ENCODE data around the gene CXCR1. TPM values are rescaled to one million over a fixed set of nuclear protein-coding genes. Genes with fewer than 3 reads are reported as not detected.

Gene CXCR1
- total and polyA plus RNA-seq, 9 of the 15 experiments (the other 6 are each of a cell fraction or from before 2014, with no cell fraction given), result not detected

DNA sequence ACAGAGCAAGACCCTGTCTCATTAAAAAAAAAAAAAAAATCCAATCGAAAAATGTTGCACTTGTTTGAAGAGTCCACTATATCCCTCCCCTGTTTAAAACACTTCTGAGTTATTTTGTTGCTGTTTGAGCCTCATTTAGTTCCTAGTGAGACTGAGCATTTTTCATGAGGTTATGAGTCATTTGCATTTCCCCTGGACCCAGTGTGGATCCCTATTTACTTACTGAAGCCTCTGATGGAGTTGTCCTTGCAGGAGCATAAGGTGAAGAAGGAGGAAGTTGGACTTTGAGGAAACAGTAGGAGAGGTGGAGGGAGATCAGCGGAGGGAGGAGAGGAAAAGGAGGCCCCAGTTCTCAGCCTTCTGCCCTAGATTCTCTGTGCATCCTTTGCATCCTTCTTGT is 5.1 kb downstream of the CXCR1 start (continued):
- TF ChIP-seq, protein P1, sequence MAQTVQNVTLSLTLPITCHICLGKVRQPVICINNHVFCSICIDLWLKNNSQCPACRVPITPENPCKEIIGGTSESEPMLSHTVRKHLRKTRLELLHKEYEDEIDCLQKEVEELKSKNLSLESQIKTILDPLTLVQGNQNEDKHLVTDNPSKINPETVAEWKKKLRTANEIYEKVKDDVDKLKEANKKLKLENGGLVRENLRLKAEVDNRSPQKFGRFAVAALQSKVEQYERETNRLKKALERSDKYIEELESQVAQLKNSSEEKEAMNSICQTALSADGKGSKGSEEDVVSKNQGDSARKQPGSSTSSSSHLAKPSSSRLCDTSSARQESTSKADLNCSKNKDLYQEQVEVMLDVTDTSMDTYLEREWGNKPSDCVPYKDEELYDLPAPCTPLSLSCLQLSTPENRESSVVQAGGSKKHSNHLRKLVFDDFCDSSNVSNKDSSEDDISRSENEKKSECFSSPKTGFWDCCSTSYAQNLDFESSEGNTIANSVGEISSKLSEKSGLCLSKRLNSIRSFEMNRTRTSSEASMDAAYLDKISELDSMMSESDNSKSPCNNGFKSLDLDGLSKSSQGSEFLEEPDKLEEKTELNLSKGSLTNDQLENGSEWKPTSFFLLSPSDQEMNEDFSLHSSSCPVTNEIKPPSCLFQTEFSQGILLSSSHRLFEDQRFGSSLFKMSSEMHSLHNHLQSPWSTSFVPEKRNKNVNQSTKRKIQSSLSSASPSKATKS (CRISPR knock-in tag; IDR thresholded peaks at IDR 0.05), result no peak
- TF ChIP-seq ZNF57 (CRISPR knock-in tag; IDR thresholded peaks at IDR 0.05) (no peak), CC2D1A (IDR thresholded peaks at IDR 0.05) (no peak)

DNA sequence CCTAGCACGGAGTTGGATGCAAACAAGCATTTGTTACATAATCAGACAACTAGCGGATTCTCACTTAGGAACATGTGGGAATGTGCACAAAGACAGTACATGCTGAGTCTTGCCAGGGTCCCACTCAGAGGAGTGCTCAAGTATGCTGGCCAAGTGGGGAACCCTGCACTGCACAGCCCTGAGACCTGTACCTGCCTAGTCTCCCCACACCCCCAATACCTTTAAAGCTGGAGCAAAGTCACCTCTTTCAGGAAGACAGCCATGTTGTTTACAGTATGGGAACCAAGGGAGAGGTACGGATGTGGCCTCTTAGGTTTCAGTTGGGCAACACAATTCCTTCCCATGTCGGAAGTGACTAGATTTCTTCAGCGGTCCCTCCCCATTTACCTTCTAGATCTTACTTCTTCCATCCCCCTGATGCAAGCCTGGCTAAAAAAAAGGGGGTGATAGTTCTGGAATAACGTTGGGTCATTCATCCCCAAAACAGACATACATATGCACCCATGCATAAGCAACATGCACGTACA is 10.7 kb downstream of the CXCR1 start:
- H3K9me1 ChIP-seq (ENCODE audit: control insufficient read depth, insufficient read depth, low read length), result no peaks in the 10 kb centered on the region
- no peak overlapping the region for H3K4me3 ChIP-seq
- H2AFZ ChIP-seq (ENCODE audit: low read depth, low read length), result no peak overlapping the region
- no peak for ATAC-seq
- no peak overlapping the region for H3K9ac ChIP-seq (ENCODE audit: insufficient read depth in 1 of 2, low read depth in 2 of 2, low read length in 2 of 2)
- in situ Hi-C loops (cut with MboI) (no loop called here), intact Hi-C loops (cut with micrococcal nuclease) (no loop called here)
- POLR2A ChIA-PET, result no interaction called here
- CTCF ChIA-PET (ENCODE audit: low intra/inter-chr PET ratio), result no interaction called here
- no peak overlapping the region for H3K27ac ChIP-seq (ENCODE audit: extremely low read depth, low read depth, low read length)
- no TSS peak for BruUV-seq (replicated peaks)
- DNase-seq (ENCODE audit: extremely low read depth in 1 of 4, low spot score in 3 of 4), result no peak
- no peaks in the 10 kb centered on the region for H4K20me1 ChIP-seq (replicated peaks; ENCODE audit: control insufficient read depth, insufficient read depth, low read length)
- no peak overlapping the region for H3K4me2 ChIP-seq (ENCODE audit: insufficient read depth, low read length)
- H3K27me3 ChIP-seq (ENCODE audit: control insufficient read depth in 2 of 2, insufficient read depth in 2 of 2, low read length in 2 of 2), result peaks cover 15 to 31% of the 10 kb centered on the region in 2 experiments
- no peaks in the 10 kb centered on the region for H3K4me1 ChIP-seq (replicated peaks in 1 of 2; ENCODE audit: control insufficient read depth in 2 of 2, insufficient read depth in 2 of 2, low read length in 2 of 2)
- H3K79me2 ChIP-seq (ENCODE audit: control insufficient read depth, insufficient read depth, low read length), result no peaks in the 10 kb centered on the region
- no peaks in the 10 kb centered on the region for H3K36me3 ChIP-seq (ENCODE audit: control insufficient read depth, insufficient read depth, low read length)
- WGBS (ENCODE audit: insufficient coverage, low coverage, missing lambda C conversion rate), result 0% methylated on average over 7 of the region's 7 CpGs
- H3K9me3 ChIP-seq (replicated peaks; ENCODE audit: control insufficient read depth, insufficient read depth, low read depth, low read length), result no peaks in the 10 kb centered on the region
- FAIRE-seq, result no peak
- TF ChIP-seq SPI1 (IDR thresholded peaks at IDR 0.05; ENCODE audit: borderline replicate concordance, low read depth, low read length), result no peak
- no peak for TF ChIP-seq ZNF41 (CRISPR knock-in tag; conservative IDR thresholded peaks at IDR 0.05)
- TF ChIP-seq, protein P2, sequence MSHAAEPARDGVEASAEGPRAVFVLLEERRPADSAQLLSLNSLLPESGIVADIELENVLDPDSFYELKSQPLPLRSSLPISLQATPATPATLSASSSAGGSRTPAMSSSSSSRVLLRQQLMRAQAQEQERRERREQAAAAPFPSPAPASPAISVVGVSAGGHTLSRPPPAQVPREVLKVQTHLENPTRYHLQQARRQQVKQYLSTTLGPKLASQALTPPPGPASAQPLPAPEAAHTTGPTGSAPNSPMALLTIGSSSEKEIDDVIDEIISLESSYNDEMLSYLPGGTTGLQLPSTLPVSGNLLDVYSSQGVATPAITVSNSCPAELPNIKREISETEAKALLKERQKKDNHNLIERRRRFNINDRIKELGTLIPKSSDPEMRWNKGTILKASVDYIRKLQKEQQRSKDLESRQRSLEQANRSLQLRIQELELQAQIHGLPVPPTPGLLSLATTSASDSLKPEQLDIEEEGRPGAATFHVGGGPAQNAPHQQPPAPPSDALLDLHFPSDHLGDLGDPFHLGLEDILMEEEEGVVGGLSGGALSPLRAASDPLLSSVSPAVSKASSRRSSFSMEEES (CRISPR knock-in tag; IDR thresholded peaks at IDR 0.05), result no peak
- TF ChIP-seq ZNF717 (CRISPR knock-in tag; IDR thresholded peaks at IDR 0.05), result no peak
- TF ChIP-seq RBM34 (IDR thresholded peaks at IDR 0.05; ENCODE audit: borderline replicate concordance, insufficient read depth, low read length), result no peak
- TF ChIP-seq MTA1 (IDR thresholded peaks at IDR 0.05; ENCODE audit: borderline replicate concordance), result no peak
- TF ChIP-seq, protein P3, sequence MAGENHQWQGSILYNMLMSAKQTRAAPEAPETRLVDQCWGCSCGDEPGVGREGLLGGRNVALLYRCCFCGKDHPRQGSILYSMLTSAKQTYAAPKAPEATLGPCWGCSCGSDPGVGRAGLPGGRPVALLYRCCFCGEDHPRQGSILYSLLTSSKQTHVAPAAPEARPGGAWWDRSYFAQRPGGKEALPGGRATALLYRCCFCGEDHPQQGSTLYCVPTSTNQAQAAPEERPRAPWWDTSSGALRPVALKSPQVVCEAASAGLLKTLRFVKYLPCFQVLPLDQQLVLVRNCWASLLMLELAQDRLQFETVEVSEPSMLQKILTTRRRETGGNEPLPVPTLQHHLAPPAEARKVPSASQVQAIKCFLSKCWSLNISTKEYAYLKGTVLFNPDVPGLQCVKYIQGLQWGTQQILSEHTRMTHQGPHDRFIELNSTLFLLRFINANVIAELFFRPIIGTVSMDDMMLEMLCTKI (IDR thresholded peaks at IDR 0.05; ENCODE audit: partially characterized antibody), result no peak
- TF ChIP-seq, protein P4, sequence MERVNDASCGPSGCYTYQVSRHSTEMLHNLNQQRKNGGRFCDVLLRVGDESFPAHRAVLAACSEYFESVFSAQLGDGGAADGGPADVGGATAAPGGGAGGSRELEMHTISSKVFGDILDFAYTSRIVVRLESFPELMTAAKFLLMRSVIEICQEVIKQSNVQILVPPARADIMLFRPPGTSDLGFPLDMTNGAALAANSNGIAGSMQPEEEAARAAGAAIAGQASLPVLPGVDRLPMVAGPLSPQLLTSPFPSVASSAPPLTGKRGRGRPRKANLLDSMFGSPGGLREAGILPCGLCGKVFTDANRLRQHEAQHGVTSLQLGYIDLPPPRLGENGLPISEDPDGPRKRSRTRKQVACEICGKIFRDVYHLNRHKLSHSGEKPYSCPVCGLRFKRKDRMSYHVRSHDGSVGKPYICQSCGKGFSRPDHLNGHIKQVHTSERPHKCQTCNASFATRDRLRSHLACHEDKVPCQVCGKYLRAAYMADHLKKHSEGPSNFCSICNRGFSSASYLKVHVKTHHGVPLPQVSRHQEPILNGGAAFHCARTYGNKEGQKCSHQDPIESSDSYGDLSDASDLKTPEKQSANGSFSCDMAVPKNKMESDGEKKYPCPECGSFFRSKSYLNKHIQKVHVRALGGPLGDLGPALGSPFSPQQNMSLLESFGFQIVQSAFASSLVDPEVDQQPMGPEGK (CRISPR knock-in tag; IDR thresholded peaks at IDR 0.05; ENCODE audit: borderline replicate concordance), result no peak
- TF ChIP-seq GTF2F1 (IDR thresholded peaks at IDR 0.05; ENCODE audit: low read depth, low read length), result no peak
- TF ChIP-seq, protein P5, sequence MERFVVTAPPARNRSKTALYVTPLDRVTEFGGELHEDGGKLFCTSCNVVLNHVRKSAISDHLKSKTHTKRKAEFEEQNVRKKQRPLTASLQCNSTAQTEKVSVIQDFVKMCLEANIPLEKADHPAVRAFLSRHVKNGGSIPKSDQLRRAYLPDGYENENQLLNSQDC (CRISPR knock-in tag; IDR thresholded peaks at IDR 0.05), result no peak
- no peak for TF ChIP-seq HSF4 (CRISPR knock-in tag; IDR thresholded peaks at IDR 0.05; ENCODE audit: borderline replicate concordance)
- TF ChIP-seq MED1 (CRISPR knock-in tag; IDR thresholded peaks at IDR 0.05; ENCODE audit: borderline replicate concordance), result no peak
